Measurements from ENCODE around the gene MYH3. TPM values are rescaled to one million over a fixed set of nuclear protein-coding genes. Genes with fewer than 3 reads are reported as not detected.

MYH3 gene
- total and polyA plus RNA-seq, 8 donors: 0.45 to 8.3 (median 3.2) TPM

- WGBS, 5 donors: 81 to 93% (median 87%) methylated on average over 6 of the region's 6 CpGs
- no peak for DNase-seq
- TF ChIP-seq CTCF (IDR thresholded peaks at IDR 0.05): no peak
- TF ChIP-seq POLR2AphosphoS5 (IDR thresholded peaks at IDR 0.05): no peak
- no peak for TF ChIP-seq EP300 (IDR thresholded peaks at IDR 0.05)
- no peak for TF ChIP-seq POLR2A (IDR thresholded peaks at IDR 0.05)
- H3K27ac ChIP-seq: no peak overlapping the region
- intact Hi-C loops (cut with DNase I; ENCODE audit: low total_unique reads): no loop called here
- no peak overlapping the region for H3K4me3 ChIP-seq
- H3K36me3 ChIP-seq: no peaks in the 10 kb centered on the region
- no peaks in the 10 kb centered on the region for H3K9me3 ChIP-seq
- H3K4me1 ChIP-seq: peaks cover 0 to 6% (median 2%) of the 10 kb centered on the region in 4 donors
- no peaks in the 10 kb centered on the region for H3K27me3 ChIP-seq
Measured at GRCh38 chr17:10621397-10621796, 35.7 kb downstream of the MYH3 start.

- DNase-seq: no peak
Measured at GRCh38 chr17:10620823-10621222, 36.3 kb downstream of the MYH3 start.

GRCh38 chr17:10618202-10618635 lies 38.9 kb downstream of the MYH3 start:
- Histone ChIP-seq H3K27ac (no peak overlapping the region), H3K36me3 (no peaks in the 10 kb centered on the region), H3K4me1 (peaks cover 0 to 6% (median 2%) of the 10 kb centered on the region in 4 donors), H3K9me3 (no peaks in the 10 kb centered on the region), H3K27me3 (no peaks in the 10 kb centered on the region), H3K4me3 (no peak overlapping the region)
- WGBS, 5 donors: 15 to 24% (median 22%) methylated on average over 7 of the region's 7 CpGs
- DNase-seq: peak; percentile 65 to 87
- intact Hi-C loops (cut with DNase I; ENCODE audit: low total_unique reads): loop anchor here (10.0 kb wide), 1 partner anchor 293 kb away; no protein-coding TSS in a partner anchor
- TF ChIP-seq EP300 (IDR thresholded peaks at IDR 0.05) (no peak), CTCF (IDR thresholded peaks at IDR 0.05) (peak in 5 of 7 experiments; percentile 56 to 73 (median 65))

More at GRCh38 chr17:10620823-10621222, 36.3 kb downstream of the MYH3 start:
- Histone ChIP-seq H3K4me1 (peaks cover 0 to 6% (median 2%) of the 10 kb centered on the region in 4 donors), H3K9me3 (no peaks in the 10 kb centered on the region), H3K4me3 (no peak overlapping the region), H3K27ac (no peak overlapping the region), H3K27me3 (no peaks in the 10 kb centered on the region), H3K36me3 (no peaks in the 10 kb centered on the region)
- 16 to 37% (median 26%) methylated on average over 4 of the region's 4 CpGs for WGBS, 5 donors
- TF ChIP-seq POLR2A (IDR thresholded peaks at IDR 0.05): no peak
- intact Hi-C loops (cut with DNase I; ENCODE audit: low total_unique reads): no loop called here

- no peaks in the 10 kb centered on the region for H3K36me3 ChIP-seq
- TF ChIP-seq POLR2AphosphoS5 (IDR thresholded peaks at IDR 0.05) (no peak), POLR2A (IDR thresholded peaks at IDR 0.05) (no peak), CTCF (IDR thresholded peaks at IDR 0.05) (no peak), EP300 (IDR thresholded peaks at IDR 0.05) (no peak)
- H3K9me3 ChIP-seq: no peaks in the 10 kb centered on the region
- DNase-seq: no peak
- H3K27ac ChIP-seq: no peak overlapping the region
- H3K27me3 ChIP-seq: no peaks in the 10 kb centered on the region
- peaks cover 0 to 6% (median 2%) of the 10 kb centered on the region in 4 donors for H3K4me1 ChIP-seq
- H3K4me3 ChIP-seq: no peak overlapping the region
- intact Hi-C loops (cut with DNase I; ENCODE audit: low total_unique reads): loop anchor here (10.0 kb wide), 1 partner anchor 292 kb away; no protein-coding TSS in a partner anchor
- WGBS, 5 donors: 85 to 92% (median 88%) methylated on average over 5 to 6 of the region's 6 CpGs
Measured at GRCh38 chr17:10617120-10617505, 40.0 kb downstream of the MYH3 start.

GRCh38 chr17:10616502-10617119 lies 40.5 kb downstream of the MYH3 start:
- no peaks in the 10 kb centered on the region for H3K27me3 ChIP-seq
- no peaks in the 10 kb centered on the region for H3K9me3 ChIP-seq
- H3K4me3 ChIP-seq: no peak overlapping the region
- intact Hi-C loops (cut with DNase I; ENCODE audit: low total_unique reads): loop anchor here (10.0 kb wide), 1 partner anchor 292 kb away; no protein-coding TSS in a partner anchor
- H3K27ac ChIP-seq: no peak overlapping the region
- no peaks in the 10 kb centered on the region for H3K36me3 ChIP-seq
- DNase-seq: peak; percentile 81 to 85
- 33 to 40% (median 38%) methylated on average over 9 of the region's 9 CpGs for WGBS, 5 donors
- peaks cover 0 to 6% (median 2%) of the 10 kb centered on the region in 4 donors for H3K4me1 ChIP-seq
- TF ChIP-seq POLR2A (IDR thresholded peaks at IDR 0.05): no peak
- TF ChIP-seq CTCF (IDR thresholded peaks at IDR 0.05): peak in 6 of 7 experiments; percentile 40 to 99 (median 96)
